ENCODE results near the gene THAP12.

- TF ChIP-seq SIN3A (IDR thresholded peaks at IDR 0.05; ENCODE audit: borderline replicate concordance, insufficient read depth, low read length), result no peak
- TF ChIP-seq REST (IDR thresholded peaks at IDR 0.05; ENCODE audit: insufficient read depth in 1 of 2, low read depth in 2 of 2, low read length in 2 of 2), result no peak
- no peak for TF ChIP-seq POLR2AphosphoS5 (IDR thresholded peaks at IDR 0.05; ENCODE audit: low read depth, low read length)
- no peak for TF ChIP-seq FOXP2 (optimal IDR thresholded peaks at IDR 0.05; ENCODE audit: borderline replicate concordance, extremely low read depth, extremely low read length, insufficient read depth)
Measured at GRCh38 chr11:76362716-76363115, 18.2 kb downstream of the THAP12 start.

Measured in PFSK-1 (cell line).